C4-2B (cell line): Measurements from ENCODE around the gene CERS1.

Source experiments
- CTCF ChIP-seq: fragments of 450-650 bp; conservative IDR thresholded peaks from 2 replicates; pipeline ENCODE4 v1.5.1; 2017; ENCODE audit warnings: mild to moderate bottlenecking
- ZFX ChIP-seq: fragments of 450-650 bp; IDR thresholded peaks from 2 replicates; pipeline ENCODE4 v1.6.1; 2017

- TF ChIP-seq CTCF (no peak), ZFX (no peak)
Observed at GRCh38 chr19:18945297-18945696, 49.3 kb upstream of the CERS1 start.
